AG04449 (cell line): ENCODE results near the gene RPL27A.

Experiments used
- CTCF ChIA-PET: fragments of 350-600 bp; formaldehyde crosslinking; extraction: SDS; loops from one replicate; lab custom pipeline; 2021; ENCODE audit warnings: antibody characterized with exemption; lab: Yijun Ruan, JAX
- POLR2A ChIA-PET: fragments of 400-600, 350-600 bp; formaldehyde crosslinking; extraction: SDS; loops from one replicate; lab custom pipeline; 2020; ENCODE audit warnings: antibody characterized with exemption, inconsistent platforms; lab: Yijun Ruan, JAX
- DNase-seq: peaks from one replicate; pipeline ENCODE4 v3.0.0-alpha.2; 2010; ENCODE audit warnings: low read depth, low spot score
- H3K4me3 ChIP-seq: 2 replicates; pipeline ENCODE4 v1.5.1; 2011; ENCODE audit warnings: low read depth, mild to moderate bottlenecking, control low read depth, low read length
- CTCF ChIP-seq: IDR thresholded peaks from one replicate; pipeline ENCODE4 v1.5.1; 2011; ENCODE audit warnings: mild to moderate bottlenecking, moderate library complexity, low read length, control low read depth, inconsistent platforms; ENCODE audit not compliant: insufficient read depth; ENCODE audit errors: missing control alignments

RPL27A gene

DNA sequence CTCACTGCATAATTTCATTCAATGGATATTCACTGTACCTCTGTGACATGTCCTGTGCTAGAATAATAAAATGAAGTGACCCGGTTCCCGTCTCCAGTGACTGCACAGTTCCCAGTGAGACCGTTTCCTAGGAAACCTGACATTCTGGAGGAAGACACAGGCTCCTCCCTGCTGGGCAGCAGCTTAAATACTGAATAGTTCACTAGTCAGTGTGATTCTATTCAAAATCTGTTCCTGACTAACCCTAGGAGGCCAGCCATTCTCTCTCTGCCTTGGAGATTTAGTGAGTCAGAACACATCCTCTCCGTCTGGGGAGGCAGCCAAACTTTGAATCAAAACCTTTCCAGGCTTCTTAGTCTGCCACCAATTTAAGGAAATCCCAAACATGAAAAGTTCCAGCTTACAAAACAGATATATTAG lies 11.4 kb upstream of the RPL27A start:
- no peak overlapping the region for H3K4me3 ChIP-seq
- ChIA-PET CTCF (interaction anchor here (1.0 to 1.2 kb wide), 3 partner anchors 10 to 143 kb away, joined by 3 read pairs; no protein-coding TSS in a partner anchor), POLR2A (interaction anchor here (0.5 to 2.5 kb wide), 9 partner anchors 11 to 199 kb away, joined by 3 to 17 read pairs (median 3); partner anchors contain the start of genes RPL27A, STK33 and TRIM66)
- TF ChIP-seq CTCF: no peak
- peak; percentile 91 for DNase-seq

DNA sequence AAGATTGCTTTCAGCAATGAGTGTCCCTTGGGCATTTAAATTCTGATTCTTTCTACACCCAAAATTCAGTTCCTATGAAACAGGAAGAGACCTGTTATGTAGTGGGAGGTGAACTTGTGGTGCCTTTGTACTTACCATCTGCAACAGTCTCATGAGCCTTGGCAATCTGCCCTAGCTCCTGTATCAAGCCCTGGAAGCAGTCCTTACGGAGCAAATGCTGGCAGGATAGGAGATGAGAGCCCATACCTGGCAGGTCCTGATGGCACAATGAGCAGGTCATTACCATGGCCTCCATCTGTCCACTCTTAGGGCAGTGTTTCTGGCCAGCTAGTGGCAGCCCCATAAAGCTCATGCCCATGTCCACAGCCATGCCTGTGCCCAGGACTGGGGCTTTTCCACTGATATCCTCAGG lies 10.9 kb upstream of the RPL27A start:
- ChIA-PET CTCF (interaction anchor here (1.0 to 1.2 kb wide), 3 partner anchors 10 to 143 kb away, joined by 3 read pairs; no protein-coding TSS in a partner anchor), POLR2A (interaction anchor here (0.8 to 2.5 kb wide), 6 partner anchors 11 to 199 kb away, joined by 3 to 17 read pairs (median 4); partner anchors contain the start of genes RPL27A, STK33 and TRIM66)
- no peak for DNase-seq
- TF ChIP-seq CTCF: no peak
- no peak overlapping the region for H3K4me3 ChIP-seq

- CTCF ChIA-PET: interaction anchor here (1.2 kb wide), 1 partner anchor 9 kb away, joined by 3 read pairs; no protein-coding TSS in a partner anchor
These were observed 10.2 kb upstream of the RPL27A start for GRCh38 chr11:8672346-8672745.

GRCh38 chr11:8674859-8675258 lies 7.7 kb upstream of the RPL27A start:
- no peak for DNase-seq
- no peak for TF ChIP-seq CTCF
- H3K4me3 ChIP-seq: no peak overlapping the region
- POLR2A ChIA-PET: no interaction called here
- CTCF ChIA-PET: no interaction called here

More at GRCh38 chr11:8672346-8672745, 10.2 kb upstream of the RPL27A start:
- no peak for TF ChIP-seq CTCF
- no peak for DNase-seq
- no peak overlapping the region for H3K4me3 ChIP-seq
- POLR2A ChIA-PET: interaction anchor here (1.9 to 2.5 kb wide), 2 partner anchors 10 to 16 kb away, joined by 14 to 17 read pairs; partner anchors contain the start of genes RPL27A and TRIM66

DNA sequence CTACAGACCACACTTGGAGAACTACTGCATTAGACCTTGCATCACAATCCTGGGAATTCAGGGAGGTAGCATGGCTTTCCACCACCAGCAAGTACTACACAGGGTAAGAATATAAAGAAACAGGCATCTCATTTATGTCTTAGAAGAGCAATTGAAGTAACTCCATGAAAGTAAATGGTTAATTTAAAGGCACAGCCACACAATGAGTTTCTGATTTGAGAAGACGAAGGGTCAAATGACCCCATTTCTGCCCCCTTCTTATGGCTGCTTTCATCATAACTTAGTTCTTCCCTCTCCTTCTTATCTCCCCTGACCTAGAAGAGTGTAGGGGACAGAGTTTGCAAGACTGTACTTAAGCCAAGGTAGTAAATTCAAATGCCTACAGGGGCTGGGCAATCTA lies 6.1 kb upstream of the RPL27A start:
- POLR2A ChIA-PET: no interaction called here

More for the DNA sequence above, 6.1 kb upstream of the RPL27A start:
- no peak overlapping the region for H3K4me3 ChIP-seq
- DNase-seq: no peak
- CTCF ChIA-PET: no interaction called here
- no peak for TF ChIP-seq CTCF
